ENCODE measurements around the gene PROSER3. TPM values are rescaled to one million over a fixed set of nuclear protein-coding genes. Genes with fewer than 3 reads are reported as not detected.
"Not testable (repeated sequence)": the region's sequence is repeated elsewhere in the genome, so short reads cannot be mapped to it uniquely, and the experiment has no call there.

PROSER3 gene
- total and polyA plus RNA-seq, 12 donors = 4.4 to 27.3 (median 11.0) TPM

DNA sequence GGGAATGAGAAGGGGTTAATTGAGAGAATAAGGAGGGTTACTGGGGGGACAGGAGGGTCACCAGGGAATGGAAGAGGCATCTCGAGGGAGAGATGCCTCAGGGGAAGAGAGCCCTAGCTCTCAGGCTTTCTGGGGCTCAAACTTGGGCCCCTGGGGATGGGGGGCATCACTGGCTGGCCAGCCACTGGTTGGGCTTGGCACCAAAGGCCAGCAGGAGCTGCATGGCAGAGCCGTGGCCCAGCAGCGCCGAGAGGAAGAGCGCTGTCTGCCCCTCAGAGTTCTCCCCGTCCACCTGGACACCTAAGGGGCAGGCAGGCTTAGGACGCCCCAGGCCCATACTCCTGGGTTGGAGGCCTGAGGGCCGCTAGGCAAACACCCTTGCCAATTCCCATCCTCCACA is 34.9 kb downstream of the PROSER3 start:
- DNase-seq = no peak
- Histone ChIP-seq H3K36me3 (replicated peaks in 1 of 2) (no peaks in the 10 kb centered on the region), H3K27me3 (peaks cover 3% of the 10 kb centered on the region), H3K9me3 (replicated peaks in 1 of 3) (no peaks in the 10 kb centered on the region), H3K27ac (no peak overlapping the region), H3K4me1 (replicated peaks in 1 of 2) (no peaks in the 10 kb centered on the region), H3K4me3 (no peak overlapping the region)
- TF ChIP-seq POLR2A (IDR thresholded peaks at IDR 0.05) = no peak
- 35 to 85% (median 79%) methylated on average over 2 to 8 of the region's 8 CpGs for WGBS, 4 donors
- intact Hi-C loops (cut with DNase I) = no loop called here

DNA sequence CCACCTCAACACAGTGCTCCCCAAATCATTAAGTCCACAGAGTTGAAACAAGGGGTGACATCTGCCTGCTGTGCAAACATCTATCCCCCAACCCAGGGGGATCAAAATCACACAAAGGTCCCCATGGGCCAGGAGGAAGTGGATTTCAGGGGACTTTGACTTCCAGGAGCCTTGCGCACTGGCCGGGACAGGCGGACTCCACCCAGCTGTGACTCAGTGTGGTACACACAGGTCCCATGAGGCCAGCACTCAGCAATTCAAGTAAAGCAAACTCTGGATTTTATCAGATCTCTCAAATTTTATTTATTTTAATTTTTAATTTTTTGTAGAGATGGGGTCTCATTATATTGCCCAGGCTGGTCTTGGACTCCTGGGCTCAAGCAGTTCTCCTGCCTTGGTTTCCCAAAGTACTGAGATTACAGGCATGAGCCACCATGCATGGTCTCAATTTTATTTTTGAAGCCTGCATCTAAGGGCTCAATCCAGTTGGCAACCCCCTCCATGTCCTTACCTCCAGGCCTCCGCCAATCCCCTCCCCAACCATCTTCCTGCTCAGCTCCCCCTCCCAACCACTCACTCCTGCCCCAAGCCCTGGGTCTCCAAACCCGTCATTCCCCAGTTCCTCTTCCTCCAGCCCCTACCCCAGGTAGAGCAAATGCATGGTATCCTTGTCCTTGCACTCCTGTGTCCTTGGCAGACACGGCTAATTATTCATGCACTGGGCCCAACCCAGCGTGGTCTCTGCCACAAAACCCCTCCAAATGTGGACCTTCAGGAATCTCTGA is 35.6 kb downstream of the PROSER3 start:
- WGBS, 4 donors = 64 to 82% (median 75%) methylated on average over 7 of the region's 7 CpGs

DNA sequence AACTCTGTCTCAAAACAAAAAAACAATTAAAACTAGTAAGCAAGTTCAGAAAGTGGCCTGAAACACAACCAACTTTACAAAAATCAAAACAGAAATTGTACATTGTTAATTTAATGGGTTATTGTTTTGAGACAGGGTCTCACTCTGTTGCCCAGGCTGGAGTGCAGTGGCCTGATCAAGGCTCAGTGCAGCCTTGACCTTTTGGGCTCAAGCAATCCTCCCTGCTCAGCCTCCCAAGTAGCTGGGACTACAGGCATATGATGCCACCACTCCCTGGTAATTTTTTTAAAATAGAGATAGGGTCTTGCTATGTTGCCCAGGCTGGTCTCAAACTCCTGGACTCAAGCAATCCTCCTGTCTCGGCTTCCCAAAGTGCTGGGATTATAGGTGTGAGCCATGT is 37.6 kb downstream of the PROSER3 start:
- not testable (repeated sequence) for H3K36me3 ChIP-seq (replicated peaks in 1 of 2); H3K4me3 ChIP-seq; DNase-seq; H3K27me3 ChIP-seq; H3K27ac ChIP-seq; H3K9me3 ChIP-seq (replicated peaks in 1 of 3); H3K4me1 ChIP-seq (replicated peaks in 1 of 2)
- intact Hi-C loops (cut with DNase I) = loop anchor here in 1 of 2 donors (5.0 kb wide), 1 partner anchor 52 kb away; no protein-coding TSS in a partner anchor
- 73 to 100% (median 81%) methylated on average over 1 of the region's 1 CpG for WGBS, 4 donors

More for the DNA sequence above, 35.6 kb downstream of the PROSER3 start:
- Histone ChIP-seq H3K27me3 (peaks cover 8% of the 10 kb centered on the region), H3K4me1 (replicated peaks in 1 of 2) (no peaks in the 10 kb centered on the region), H3K27ac (no peak overlapping the region), H3K36me3 (replicated peaks in 1 of 2) (no peaks in the 10 kb centered on the region), H3K9me3 (replicated peaks in 1 of 3) (no peaks in the 10 kb centered on the region), H3K4me3 (no peak overlapping the region)
- no peak for DNase-seq
- intact Hi-C loops (cut with DNase I) = no loop called here
- TF ChIP-seq CTCF (IDR thresholded peaks at IDR 0.05) = no peak
- TF ChIP-seq POLR2A (IDR thresholded peaks at IDR 0.05) = no peak

- Histone ChIP-seq H3K9me3 (replicated peaks in 1 of 3) (no peaks in the 10 kb centered on the region), H3K27ac (no peak overlapping the region), H3K4me3 (no peak overlapping the region), H3K4me1 (replicated peaks in 1 of 2) (no peaks in the 10 kb centered on the region), H3K36me3 (replicated peaks in 1 of 2) (no peaks in the 10 kb centered on the region), H3K27me3 (peaks cover 8% of the 10 kb centered on the region)
- no peak for DNase-seq
- TF ChIP-seq CTCF (IDR thresholded peaks at IDR 0.05) = no peak
- TF ChIP-seq POLR2A (IDR thresholded peaks at IDR 0.05) = no peak
- intact Hi-C loops (cut with DNase I) = loop anchor here in 1 of 2 donors (5.0 kb wide), 1 partner anchor 50 kb away; no protein-coding TSS in a partner anchor
- 24 to 32% (median 30%) methylated on average over 34 to 39 of the region's 39 CpGs for WGBS, 4 donors
These were observed 38.9 kb downstream of the PROSER3 start for GRCh38 chr19:35796645-35797542.

DNA sequence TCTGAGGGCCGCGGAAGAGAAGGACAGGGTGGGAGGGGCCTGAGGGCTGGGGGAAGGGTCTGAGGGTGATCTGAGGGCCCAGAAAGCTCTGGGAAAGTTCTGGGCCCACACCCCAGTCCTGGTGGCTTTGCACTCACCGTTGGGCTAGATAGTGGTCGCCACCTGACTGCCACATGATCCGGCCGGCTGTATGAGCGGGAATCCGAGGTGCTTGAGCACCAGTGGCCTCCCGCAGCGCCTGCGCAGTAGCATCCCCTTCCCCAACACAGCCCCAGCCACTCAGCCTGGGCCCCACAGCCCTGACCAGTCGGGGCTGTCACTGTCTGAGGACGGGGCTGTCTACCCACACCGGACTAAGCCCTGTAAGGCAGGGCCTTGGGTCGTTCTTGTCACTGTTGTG is 39.7 kb downstream of the PROSER3 start:
- no peaks in the 10 kb centered on the region for H3K9me3 ChIP-seq (replicated peaks in 1 of 3)
- intact Hi-C loops (cut with DNase I) = loop anchor here in 1 of 2 donors (5.0 kb wide), 1 partner anchor 50 kb away; no protein-coding TSS in a partner anchor
- H3K27ac ChIP-seq = no peak overlapping the region
- no peak for TF ChIP-seq POLR2A (IDR thresholded peaks at IDR 0.05)
- no peak for TF ChIP-seq CTCF (IDR thresholded peaks at IDR 0.05)
- H3K4me1 ChIP-seq (replicated peaks in 1 of 2) = no peaks in the 10 kb centered on the region
- DNase-seq = no peak
- 7 to 17% (median 10%) methylated on average over 3 to 15 of the region's 15 CpGs for WGBS, 4 donors
- H3K27me3 ChIP-seq = peaks cover 8% of the 10 kb centered on the region
- no peak overlapping the region for H3K4me3 ChIP-seq
- no peaks in the 10 kb centered on the region for H3K36me3 ChIP-seq (replicated peaks in 1 of 2)

Data from adrenal gland (tissue), 12 donors.